GM19099 (cell line): ENCODE data around the gene NEURL4.

Source experiments
- POLR2A ChIP-seq: IDR thresholded peaks from 3 replicates; pipeline ENCODE4 v1.6.1; 2011; ENCODE audit warnings: low read depth; ENCODE audit not compliant: insufficient read length; ENCODE audit errors: extremely low read depth

NEURL4 gene

DNA sequence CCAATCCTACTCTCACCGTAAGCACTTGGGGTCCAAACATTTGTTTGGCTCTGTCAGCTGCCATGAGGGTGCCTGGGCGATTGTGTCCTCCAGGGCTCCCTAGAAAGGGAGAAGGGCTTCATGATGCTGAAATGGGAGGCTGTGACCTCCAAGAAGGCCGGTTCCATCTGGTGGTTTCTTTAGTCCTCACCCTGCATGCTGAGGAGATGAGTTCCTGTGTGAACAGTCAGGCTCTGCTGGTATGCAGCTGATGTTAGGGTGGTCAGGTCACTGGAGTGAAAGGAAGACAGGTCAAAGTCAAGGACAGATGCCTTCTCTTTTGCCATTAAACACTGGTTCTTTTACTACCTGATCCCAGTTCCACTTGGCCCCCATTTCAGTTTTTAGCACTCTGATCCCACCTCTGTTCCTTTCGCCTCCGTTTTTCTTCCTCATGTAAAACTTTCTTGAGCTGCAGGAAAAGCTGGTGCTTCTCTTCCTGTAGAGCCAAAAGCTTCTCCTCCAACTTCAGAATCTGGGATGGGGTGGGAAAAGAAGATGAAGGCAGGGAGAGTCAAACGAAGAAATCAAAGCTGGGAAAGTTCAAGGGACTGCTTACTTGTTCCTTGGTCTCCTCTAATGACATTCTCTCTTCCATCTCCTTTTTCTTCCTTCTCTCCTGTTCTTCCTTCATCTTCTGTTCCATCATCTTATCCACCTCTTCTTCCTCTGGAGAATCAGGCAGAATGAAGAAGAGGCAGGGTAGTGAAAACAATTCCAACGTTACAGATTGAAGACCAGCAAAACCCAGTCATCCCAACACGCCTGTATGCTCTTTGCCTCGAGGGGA is 15.0 kb downstream of the NEURL4 start:
- TF ChIP-seq POLR2A: no peak

DNA sequence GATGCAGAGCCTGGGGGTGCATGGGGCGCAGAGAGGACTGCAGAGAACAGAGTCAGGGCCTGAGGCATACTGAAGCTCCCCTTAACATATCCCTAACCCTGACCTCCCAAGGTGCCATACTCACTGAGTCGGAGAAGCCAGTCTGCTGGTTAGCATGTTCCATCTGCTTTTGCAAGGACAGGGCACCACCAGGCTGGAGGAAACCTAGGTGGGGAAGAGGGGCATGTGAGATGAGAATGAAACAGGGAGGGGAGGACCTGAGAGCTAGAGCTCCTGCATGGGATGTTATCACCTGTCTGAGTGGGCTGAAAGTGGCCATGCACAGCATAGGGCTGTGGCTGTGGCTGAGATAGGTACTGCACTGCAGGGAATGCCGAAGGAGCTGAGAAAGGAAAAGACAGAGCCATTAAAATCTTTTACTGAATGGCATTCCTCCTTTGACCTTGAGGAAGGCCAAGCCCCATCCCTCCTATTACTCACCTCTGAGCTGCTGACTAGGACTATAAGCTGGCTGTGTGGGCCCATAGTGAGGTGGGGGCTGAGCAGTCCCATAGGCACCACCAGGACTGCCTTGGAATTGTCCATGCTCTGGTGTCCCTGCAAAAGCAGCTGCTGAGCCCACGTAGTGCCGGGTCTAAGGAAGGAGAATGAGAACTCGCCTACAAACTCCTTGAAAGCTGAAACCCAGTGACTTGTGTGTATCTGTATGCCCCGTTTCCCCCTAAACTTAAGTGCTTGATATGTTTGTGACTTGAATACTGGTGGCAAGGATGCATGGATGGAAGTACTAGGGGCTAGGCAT is 15.8 kb downstream of the NEURL4 start:
- no peak for TF ChIP-seq POLR2A

DNA sequence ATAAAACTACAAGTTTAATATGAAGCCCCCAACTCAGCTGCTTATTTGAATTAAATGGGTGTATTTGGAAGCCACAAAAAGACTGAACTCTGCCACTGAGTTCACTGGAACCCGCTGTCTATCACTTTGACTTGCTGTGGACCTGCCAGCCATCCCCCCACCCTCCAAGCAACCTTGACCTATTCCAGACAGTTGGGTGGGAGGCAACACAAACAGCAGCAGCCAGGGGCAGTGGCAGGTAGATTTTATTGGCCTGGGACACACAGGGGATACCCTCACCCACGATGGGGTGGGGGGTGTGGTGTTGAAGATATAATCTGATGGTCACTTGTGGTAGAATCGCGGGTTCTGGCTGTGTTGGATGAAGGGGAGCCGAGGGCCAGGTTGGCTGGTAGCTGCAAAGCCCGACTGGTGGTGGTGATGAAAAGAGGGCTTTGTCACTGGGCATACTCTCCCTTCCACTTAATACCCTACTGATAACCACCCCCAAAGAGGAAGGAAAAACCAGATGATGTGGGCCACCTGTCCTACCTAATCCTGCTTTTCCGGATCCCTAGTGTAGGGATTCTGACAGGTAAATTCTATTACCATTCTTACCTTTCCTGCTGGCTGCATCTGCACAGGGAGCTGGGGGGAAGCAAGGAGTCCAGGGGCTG is 16.6 kb downstream of the NEURL4 start:
- TF ChIP-seq POLR2A: peak; percentile 4

DNA sequence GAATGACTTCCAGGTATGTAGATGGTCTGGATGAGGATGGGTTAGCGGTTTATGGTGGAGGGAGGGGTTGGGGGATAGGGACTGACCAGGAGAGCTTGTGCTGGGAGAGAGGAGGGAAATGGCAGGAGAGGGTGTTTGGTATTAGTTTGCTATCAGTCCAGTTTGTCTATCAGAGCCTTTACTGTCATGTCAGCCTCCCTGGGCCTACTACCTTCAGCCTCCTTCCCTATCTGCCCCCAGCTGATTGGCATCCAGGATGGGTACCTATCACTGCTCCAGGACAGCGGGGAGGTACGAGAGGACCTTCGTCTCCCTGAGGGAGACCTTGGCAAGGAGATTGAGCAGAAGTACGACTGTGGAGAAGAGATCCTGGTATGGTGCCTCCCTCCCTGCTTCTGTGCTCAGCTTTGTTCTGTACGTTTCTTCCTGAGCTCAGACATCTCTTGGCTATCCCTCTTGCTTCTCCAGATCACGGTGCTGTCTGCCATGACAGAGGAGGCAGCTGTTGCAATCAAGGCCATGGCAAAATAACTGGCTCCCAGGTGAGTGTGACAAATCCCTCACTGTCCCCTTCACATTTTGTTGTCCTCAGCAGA is 17.9 kb downstream of the NEURL4 start:
- TF ChIP-seq POLR2A: no peak

DNA sequence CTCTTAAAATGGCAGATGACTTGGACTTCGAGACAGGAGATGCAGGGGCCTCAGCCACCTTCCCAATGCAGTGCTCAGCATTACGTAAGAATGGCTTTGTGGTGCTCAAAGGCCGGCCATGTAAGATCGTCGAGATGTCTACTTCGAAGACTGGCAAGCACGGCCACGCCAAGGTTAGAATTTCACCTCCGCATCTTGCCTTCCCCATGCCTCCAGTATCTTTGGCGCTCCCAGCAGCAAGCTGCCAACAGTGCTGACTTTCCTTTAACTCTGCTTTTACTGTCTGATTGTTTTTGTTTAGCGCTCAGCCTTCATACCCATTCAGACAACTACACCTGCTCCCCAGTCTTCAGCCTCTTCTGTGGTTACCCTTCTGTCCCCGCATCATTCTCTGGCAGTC is 19.5 kb downstream of the NEURL4 start:
- no peak for TF ChIP-seq POLR2A

DNA sequence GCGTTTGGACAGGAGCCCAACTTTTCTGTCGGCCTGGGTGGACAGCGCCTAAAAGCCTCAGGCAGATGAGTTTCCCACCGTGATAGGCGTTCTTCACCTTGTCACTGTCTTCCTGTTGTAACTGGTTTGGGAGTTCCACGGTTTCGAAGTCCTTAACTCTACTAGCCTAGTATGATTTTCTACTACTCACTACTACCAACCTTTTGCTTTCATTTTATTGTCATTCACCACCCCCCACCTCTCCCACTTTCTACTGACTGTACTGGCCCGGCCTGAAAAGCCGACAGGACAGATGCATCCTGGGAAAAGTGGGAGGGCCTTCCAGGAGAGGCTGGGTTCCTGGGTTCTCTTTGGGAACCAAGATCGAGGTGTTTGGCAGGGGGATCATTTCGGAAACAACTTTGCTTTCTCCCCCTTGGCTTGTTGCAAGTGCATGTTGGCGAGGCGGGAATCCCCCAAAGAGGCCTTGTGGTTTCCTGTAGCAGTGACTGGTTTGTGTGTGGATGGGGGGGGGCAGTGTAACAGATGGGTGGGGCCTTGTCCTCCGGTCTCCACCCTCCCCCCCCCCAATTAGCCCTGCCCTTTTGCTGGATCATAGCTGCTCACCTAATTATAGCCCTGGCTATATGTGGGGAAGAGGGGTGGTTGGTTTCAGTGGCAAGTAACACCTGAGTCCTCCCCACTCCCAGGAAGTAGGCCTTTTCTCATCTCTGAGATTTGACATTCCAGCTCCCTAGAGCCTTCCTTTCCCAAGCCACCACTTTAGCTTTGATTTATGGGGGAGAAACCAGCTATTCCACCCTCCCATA is 20.3 kb downstream of the NEURL4 start:
- peak; percentile 64 for TF ChIP-seq POLR2A

DNA sequence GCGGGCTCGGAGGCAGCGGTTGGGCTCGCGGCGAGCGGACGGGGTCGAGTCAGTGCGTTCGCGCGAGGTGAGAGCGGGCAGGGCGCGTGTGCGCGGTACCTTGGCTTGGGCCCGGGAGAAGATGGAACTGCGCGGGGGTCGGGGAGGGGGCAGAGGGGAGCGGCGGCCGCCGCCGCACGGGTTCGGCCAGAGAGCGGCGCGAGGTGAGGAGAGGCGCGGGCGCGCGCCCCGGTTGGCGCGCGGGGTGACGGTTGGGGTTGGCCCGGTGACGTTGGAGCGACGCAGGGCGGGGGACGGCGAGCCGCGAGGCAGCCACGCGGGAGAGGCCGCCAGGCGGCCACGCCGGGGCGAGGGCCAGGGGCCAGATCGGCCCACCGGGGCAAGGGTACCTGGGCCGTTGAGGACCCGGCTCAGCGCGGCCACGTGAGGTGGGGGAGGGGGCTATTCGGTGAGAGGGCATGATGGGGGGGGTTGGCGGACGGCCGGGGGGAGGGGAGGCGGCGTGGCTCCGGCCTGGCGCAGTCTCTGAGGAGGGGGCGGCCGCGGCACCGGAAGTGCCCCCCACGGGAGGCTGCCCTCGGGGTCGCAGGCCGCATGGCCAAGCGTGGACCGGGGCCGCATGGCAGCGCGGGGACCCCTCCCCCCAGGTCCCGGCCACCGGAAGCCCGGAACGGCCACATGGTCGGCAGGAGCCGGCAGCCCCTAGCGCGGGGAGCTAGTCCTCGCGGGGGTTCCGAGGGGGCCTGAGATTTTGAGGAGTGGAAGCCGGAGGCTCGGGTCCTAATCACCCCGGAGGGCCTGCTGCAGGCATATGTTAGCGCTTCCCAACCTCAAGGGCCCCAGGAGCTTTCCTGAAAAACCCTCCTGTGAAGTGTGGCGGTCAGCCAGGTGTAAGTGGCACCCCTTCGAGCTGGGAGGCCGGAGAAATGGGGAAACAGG is 21.2 kb downstream of the NEURL4 start:
- TF ChIP-seq POLR2A: no peak

DNA sequence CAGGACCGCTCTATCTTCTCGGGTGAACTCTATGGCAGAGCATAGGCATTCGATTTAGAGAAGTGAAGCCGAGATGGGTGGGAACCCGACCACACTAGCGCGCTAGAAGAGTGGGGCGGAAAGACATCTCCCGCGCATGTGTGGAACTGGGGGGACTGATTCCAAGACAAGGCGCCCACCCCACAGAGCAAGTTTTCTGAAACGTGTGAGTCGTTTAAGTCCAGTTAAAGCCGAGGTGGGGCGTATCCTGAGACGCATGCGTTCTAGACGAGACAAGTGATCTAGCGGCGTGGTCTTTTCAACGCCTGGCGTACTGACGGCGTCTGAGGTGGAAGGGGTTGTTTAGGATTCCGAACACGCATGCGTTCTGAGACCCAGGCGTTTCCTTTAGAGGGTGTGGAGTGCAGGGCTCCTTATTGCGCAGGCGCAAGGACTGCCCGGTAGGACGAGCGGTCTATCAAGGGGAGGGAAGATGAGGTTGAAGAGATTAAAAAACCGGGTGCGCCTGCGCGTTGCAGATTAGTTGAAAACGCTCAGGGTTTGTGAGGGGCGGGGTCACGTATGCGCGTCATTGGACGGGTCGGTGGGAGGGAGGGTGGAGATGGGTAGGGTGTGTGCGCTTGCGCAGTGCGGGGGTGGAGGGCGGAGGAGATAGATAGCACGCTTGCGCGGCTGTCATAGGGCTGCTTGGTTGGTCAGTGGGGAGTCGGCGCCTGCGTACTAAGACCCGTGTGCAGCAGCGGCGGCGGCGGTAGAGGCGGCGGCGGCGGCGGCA is 22.0 kb downstream of the NEURL4 start, which contains the start of gene EIF5A:
Gene EIF5A (plus strand): TSS at position 718 of the 775 bp plus-strand sequence. CDS start 2,008 bp downstream, outside the sequence.
- TF ChIP-seq POLR2A: peak; percentile 77

DNA sequence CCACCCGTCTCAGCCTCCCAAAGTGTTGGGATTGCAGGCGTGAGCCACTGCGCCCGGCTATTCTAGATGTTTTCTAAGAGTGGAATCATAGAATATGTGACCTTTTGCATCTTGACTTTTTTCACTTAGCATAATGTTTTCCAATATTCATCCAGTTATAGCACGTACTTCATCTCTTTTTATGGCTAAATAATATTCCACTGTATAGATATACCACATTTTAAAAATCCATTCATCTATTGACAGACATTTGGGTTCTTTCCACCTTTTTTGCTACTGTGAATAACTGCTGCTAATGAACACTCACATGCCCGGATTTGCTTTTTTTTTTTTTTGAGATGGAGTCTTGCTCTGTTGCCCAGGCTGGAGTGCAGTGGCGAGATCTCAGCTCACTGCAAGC is 25.0 kb downstream of the NEURL4 start:
- no peak for TF ChIP-seq POLR2A

DNA sequence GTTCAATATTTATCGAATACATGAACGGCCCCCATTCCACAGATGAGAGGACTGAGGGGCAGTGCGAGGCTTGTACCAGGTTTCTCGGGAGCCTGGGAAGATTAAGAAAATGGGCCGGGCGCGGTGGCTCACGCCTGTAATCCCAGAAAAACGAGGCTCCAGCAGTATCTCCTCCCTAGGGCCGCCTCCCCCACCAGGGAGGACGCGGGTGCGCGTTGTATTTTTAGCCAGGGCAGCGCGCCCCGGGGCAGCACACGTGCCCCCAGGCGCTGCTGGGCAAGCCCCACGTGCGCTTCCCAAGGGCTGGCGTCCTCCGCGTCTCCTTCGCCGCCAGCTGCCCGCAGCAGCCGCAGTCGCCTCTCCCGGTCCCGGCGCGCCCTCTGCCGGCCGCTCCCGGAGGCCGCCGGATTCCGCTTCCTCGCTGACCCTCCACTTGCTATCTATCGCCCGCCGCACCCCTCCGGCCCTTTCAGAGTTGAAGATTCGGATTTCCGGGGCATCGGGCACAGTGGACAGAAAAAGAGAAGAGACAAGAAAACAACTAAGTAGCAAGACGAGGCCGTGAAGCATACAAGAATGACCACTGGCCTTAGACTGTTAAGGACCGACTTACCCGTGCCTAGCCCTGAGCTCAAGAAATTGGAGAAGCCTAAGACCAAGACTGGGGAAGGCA is 32.8 kb downstream of the NEURL4 start:
- TF ChIP-seq POLR2A: no peak

DNA sequence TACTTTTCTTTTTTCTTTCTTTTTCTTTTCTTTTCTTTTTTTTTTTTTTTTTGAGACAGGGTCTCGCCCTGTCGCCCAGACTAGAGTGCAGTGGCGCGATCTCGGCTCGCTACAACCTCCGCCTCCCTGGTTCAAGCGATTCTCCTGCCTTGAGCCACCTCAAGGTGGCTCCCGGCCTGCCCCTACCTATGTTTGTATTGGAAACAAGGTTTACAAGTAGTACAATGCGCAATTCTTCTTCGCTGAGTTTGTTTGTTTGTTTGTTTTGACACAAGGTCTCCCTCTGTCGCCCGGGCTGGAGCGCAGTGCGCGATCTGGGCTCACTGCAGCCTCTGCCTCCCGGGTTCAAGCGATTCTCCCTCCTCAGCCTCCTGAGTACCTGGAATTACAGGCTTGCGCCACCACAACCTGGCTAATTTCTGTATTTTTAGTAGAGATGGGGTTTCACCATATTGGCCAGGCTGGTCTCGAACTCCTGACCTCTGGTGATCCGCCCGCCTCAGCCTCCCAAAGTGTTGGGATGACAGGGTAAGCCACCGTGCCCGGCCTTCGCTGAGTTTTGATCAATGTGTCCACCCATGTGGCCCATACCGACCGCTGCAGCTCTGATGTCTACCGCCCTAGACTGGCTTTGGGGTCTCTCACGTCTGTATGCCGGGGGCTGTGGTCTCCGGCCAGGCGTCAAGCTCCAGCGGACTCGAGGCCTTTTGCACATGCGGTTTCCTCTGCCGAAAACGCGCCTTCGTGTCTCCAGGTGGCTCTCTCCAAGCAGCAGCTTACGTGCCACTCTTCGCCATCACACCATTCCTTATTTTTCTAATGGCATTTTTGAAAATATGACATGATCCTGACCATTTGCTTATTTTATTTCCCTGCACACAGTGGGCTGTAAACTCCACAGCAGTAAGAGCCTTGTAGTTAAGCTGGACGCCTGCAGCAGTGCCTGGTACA is 33.6 kb downstream of the NEURL4 start:
- no peak for TF ChIP-seq POLR2A
